HEK293 (cell line): Measurements from ENCODE around the gene RTKN.

ENCODE experiments used
- CTCF ChIA-PET: fragments of 350-600 bp; formaldehyde crosslinking; extraction: SDS; loops from one replicate; lab custom pipeline; 2021; ENCODE audit warnings: antibody characterized with exemption; lab: Yijun Ruan, JAX
- POLR2A ChIA-PET: fragments of 300-600 bp; formaldehyde crosslinking; extraction: SDS; loops from one replicate; lab custom pipeline; 2020; ENCODE audit warnings: antibody characterized with exemption, inconsistent platforms; lab: Yijun Ruan, JAX
- H3K27ac ChIP-seq: fragments of 200-500 bp; sonication (Bioruptor generic); 2 replicates; pipeline ENCODE4 v1.5.1; 2014; ENCODE audit warnings: low read depth, low read length, control low read depth, inconsistent platforms; ENCODE audit errors: extremely low read depth
- H3K36me3 ChIP-seq, 2 experiments: fragments of 200-500 bp in 1 of 2; sonication (Bioruptor generic) in 1 of 2; 1 replicate in 1 of 2; 2 replicates in 1 of 2; pipeline ENCODE4 v1.5.1; 2014 to 2017; ENCODE audit warnings: inconsistent platforms in 2 of 2, low read length in 2 of 2; ENCODE audit not compliant: control insufficient read depth in 2 of 2, insufficient read depth in 1 of 2
- H3K4me1 ChIP-seq: fragments of 200-500 bp; sonication (Bioruptor generic); 2 replicates; pipeline ENCODE4 v1.5.1; 2014; ENCODE audit warnings: mild to moderate bottlenecking, low read length, inconsistent platforms; ENCODE audit not compliant: control insufficient read depth, insufficient read depth
- H3K4me3 ChIP-seq: 2 replicates; pipeline ENCODE4 v1.5.1; 2011; ENCODE audit warnings: low read depth, mild to moderate bottlenecking, control low read depth, low read length, moderate library complexity
- H3K9me3 ChIP-seq: fragments of 200-500 bp; sonication (Bioruptor generic); 2 replicates; pipeline ENCODE4 v1.5.1; 2014; ENCODE audit warnings: low read depth, low read length, inconsistent platforms; ENCODE audit not compliant: control insufficient read depth, insufficient read depth
- ELK4 ChIP-seq: IDR thresholded peaks from 2 replicates; pipeline ENCODE4 v1.6.1; 2011; ENCODE audit warnings: mild to moderate bottlenecking, low read depth, low read length, borderline replicate concordance
- KLF9 ChIP-seq: fragments of 450-650 bp; formaldehyde crosslinking; IDR thresholded peaks from 2 replicates; pipeline ENCODE4 v1.5.1; 2016; ENCODE audit warnings: missing biosample characterization, missing genetic modification characterization, low read depth
- OVOL3 ChIP-seq: fragments of 450-650 bp; formaldehyde crosslinking; IDR thresholded peaks from 2 replicates; pipeline ENCODE4 v1.5.1; 2016; ENCODE audit warnings: missing biosample characterization, missing genetic modification characterization
- PRDM10 ChIP-seq: fragments of 450-650 bp; formaldehyde crosslinking; IDR thresholded peaks from 2 replicates; pipeline ENCODE4 v1.5.1; 2016; ENCODE audit warnings: missing biosample characterization, missing genetic modification characterization
- ZBTB21 ChIP-seq: fragments of 450-650 bp; formaldehyde crosslinking; IDR thresholded peaks from 2 replicates; pipeline ENCODE4 v1.5.1; 2017; ENCODE audit warnings: missing biosample characterization, missing genetic modification characterization
- ZNF169 ChIP-seq: fragments of 450-650 bp; formaldehyde crosslinking; IDR thresholded peaks from 2 replicates; pipeline ENCODE4 v1.5.1; 2016; ENCODE audit warnings: missing biosample characterization, missing genetic modification characterization
- ZNF2 ChIP-seq: fragments of 450-650 bp; formaldehyde crosslinking; IDR thresholded peaks from 2 replicates; pipeline ENCODE4 v1.5.1; 2016; ENCODE audit warnings: missing biosample characterization, missing genetic modification characterization
- ZNF24 ChIP-seq: fragments of 450-650 bp; formaldehyde crosslinking; IDR thresholded peaks from 2 replicates; pipeline ENCODE4 v1.5.1; 2016; ENCODE audit warnings: missing biosample characterization, missing genetic modification characterization
- ZNF266 ChIP-seq: fragments of 450-650 bp; formaldehyde crosslinking; IDR thresholded peaks from 2 replicates; pipeline ENCODE4 v1.5.1; 2016; ENCODE audit warnings: missing biosample characterization, missing genetic modification characterization, low read depth
- ZNF302 ChIP-seq: fragments of 450-650 bp; formaldehyde crosslinking; IDR thresholded peaks from 2 replicates; pipeline ENCODE4 v1.5.1; 2016; ENCODE audit warnings: missing biosample characterization, missing genetic modification characterization, low read depth
- ZNF426 ChIP-seq: fragments of 450-650 bp; formaldehyde crosslinking; IDR thresholded peaks from 2 replicates; pipeline ENCODE4 v1.5.1; 2017; ENCODE audit warnings: missing biosample characterization, missing genetic modification characterization, mild to moderate bottlenecking, inconsistent platforms, moderate library complexity
- ZNF514 ChIP-seq: fragments of 450-650 bp; formaldehyde crosslinking; IDR thresholded peaks from 2 replicates; pipeline ENCODE4 v1.5.1; 2016; ENCODE audit warnings: missing biosample characterization, missing genetic modification characterization
- ZNF518A ChIP-seq: fragments of 450-650 bp; formaldehyde crosslinking; conservative IDR thresholded peaks from 2 replicates; pipeline ENCODE4 v1.5.1; 2016; ENCODE audit warnings: low read depth, missing biosample characterization, missing genetic modification characterization
- ZNF561 ChIP-seq: fragments of 450-650 bp; IDR thresholded peaks from 2 replicates; pipeline ENCODE4 v1.5.1; 2018; ENCODE audit warnings: missing biosample characterization, missing genetic modification characterization, borderline replicate concordance
- ZNF580 ChIP-seq: fragments of 450-650 bp; formaldehyde crosslinking; IDR thresholded peaks from 2 replicates; pipeline ENCODE4 v1.5.1; 2016; ENCODE audit warnings: missing biosample characterization, missing genetic modification characterization
- ZNF585B ChIP-seq: fragments of 450-650 bp; formaldehyde crosslinking; IDR thresholded peaks from 2 replicates; pipeline ENCODE4 v1.5.1; 2016; ENCODE audit warnings: missing biosample characterization, missing genetic modification characterization
- ZNF623 ChIP-seq: fragments of 450-650 bp; formaldehyde crosslinking; IDR thresholded peaks from 2 replicates; pipeline ENCODE4 v1.5.1; 2016; ENCODE audit warnings: missing biosample characterization, missing genetic modification characterization
- ZNF658 ChIP-seq: fragments of 450-650 bp; formaldehyde crosslinking; IDR thresholded peaks from 2 replicates; pipeline ENCODE4; 2016; ENCODE audit warnings: missing biosample characterization, missing genetic modification characterization
- ZSCAN5A ChIP-seq: fragments of 450-650 bp; formaldehyde crosslinking; IDR thresholded peaks from 2 replicates; pipeline ENCODE4 v1.5.1; 2016; ENCODE audit warnings: missing biosample characterization, missing genetic modification characterization

The RTKN gene

GRCh38 chr2:74414881-74415761 lies 26.6 kb downstream of the RTKN start (continued):
- TF ChIP-seq ZNF266 (tag by site-specific recombination) (no peak), ZNF623 (tag by site-specific recombination) (no peak), ZNF561 (tag by site-specific recombination) (no peak), ZNF580 (tag by site-specific recombination) (no peak), KLF9 (tag by site-specific recombination) (no peak), ZSCAN5A (no peak)

GRCh38 chr2:74414441-74414840 lies 27.3 kb downstream of the RTKN start:
- TF ChIP-seq ZNF24 (tag by site-specific recombination), result no peak
- TF ChIP-seq ZNF514 (tag by site-specific recombination), result no peak
- no peak for TF ChIP-seq ZNF585B (tag by site-specific recombination)
- TF ChIP-seq ZNF518A (tag by site-specific recombination), result no peak
- TF ChIP-seq ZNF2 (tag by site-specific recombination), result no peak
- TF ChIP-seq ZNF169 (tag by site-specific recombination), result no peak
- TF ChIP-seq ZNF302 (tag by site-specific recombination), result no peak
- TF ChIP-seq, all 188 proteins: peak for 0
- H3K27ac ChIP-seq, result no peak overlapping the region
- no peaks in the 10 kb centered on the region for H3K36me3 ChIP-seq
- CTCF ChIA-PET, result no interaction called here
- no peaks in the 10 kb centered on the region for H3K4me1 ChIP-seq
- H3K4me3 ChIP-seq, result no peak overlapping the region
- no peaks in the 10 kb centered on the region for H3K9me3 ChIP-seq
- POLR2A ChIA-PET, result no interaction called here

- Histone ChIP-seq H3K27ac (no peak overlapping the region), H3K4me1 (no peaks in the 10 kb centered on the region), H3K4me3 (no peak overlapping the region), H3K9me3 (no peaks in the 10 kb centered on the region), H3K36me3 (no peaks in the 10 kb centered on the region)
- POLR2A ChIA-PET, result no interaction called here
- CTCF ChIA-PET, result interaction anchor here (0.6 to 0.9 kb wide), 2 partner anchors 13 to 258 kb away, joined by 3 to 4 read pairs; no protein-coding TSS in a partner anchor
- TF ChIP-seq ELK4 (no peak), OVOL3 (tag by site-specific recombination) (no peak), PRDM10 (tag by site-specific recombination) (no peak), ZNF658 (tag by site-specific recombination) (no peak), ZBTB21 (tag by site-specific recombination) (no peak), ZNF580 (tag by site-specific recombination) (no peak), ZNF426 (no peak)
These were observed 28.6 kb downstream of the RTKN start for GRCh38 chr2:74413001-74413698.
